ENCODE data around the gene C1orf159.
A peak's percentile ranks its signal among the peaks of the same experiment; 100 is the strongest.

C1orf159 gene

GRCh38 chr1:1136547-1137230, 20.8 kb upstream of the C1orf159 start:
- Histone ChIP-seq H2AFZ (ENCODE audit: low read depth) (no peak overlapping the region; the same call in 1 of the 2 replicates), H4K20me1 (ENCODE audit: insufficient read depth) (no peaks in the 10 kb centered on the region), H3K27me3 (ENCODE audit: insufficient read depth, low read depth) (peaks cover 39% of the 10 kb centered on the region), H3K4me3 (IDR thresholded peaks at IDR 0.05; ENCODE audit: insufficient read depth, low read depth, low read length) (no peak overlapping the region), H3K9ac (no peak overlapping the region), H3K4me2 (peak overlapping the region; percentile 45), H3K79me2 (ENCODE audit: insufficient read depth, low read depth) (no peaks in the 10 kb centered on the region), H3K4me1 (ENCODE audit: low read depth, poor library complexity, severe bottlenecking) (peaks cover 26% of the 10 kb centered on the region), H3K27ac (no peak overlapping the region), H3K36me3 (ENCODE audit: insufficient read depth) (no peaks in the 10 kb centered on the region)
- no peak for TF ChIP-seq CTCF (conservative IDR thresholded peaks at IDR 0.05; ENCODE audit: low read depth, low read length)

GRCh38 chr1:1135339-1136136, 19.6 kb upstream of the C1orf159 start:
- Histone ChIP-seq H3K27ac (no peak overlapping the region), H2AFZ (ENCODE audit: low read depth) (no peak overlapping the region), H4K20me1 (ENCODE audit: insufficient read depth) (no peaks in the 10 kb centered on the region), H3K27me3 (ENCODE audit: insufficient read depth, low read depth) (peaks cover 49% of the 10 kb centered on the region), H3K4me2 (no peak overlapping the region), H3K36me3 (ENCODE audit: insufficient read depth) (no peaks in the 10 kb centered on the region), H3K4me3 (IDR thresholded peaks at IDR 0.05; ENCODE audit: insufficient read depth, low read depth, low read length) (no peak overlapping the region), H3K79me2 (ENCODE audit: insufficient read depth, low read depth) (no peaks in the 10 kb centered on the region), H3K4me1 (ENCODE audit: low read depth, poor library complexity, severe bottlenecking) (peaks cover 26% of the 10 kb centered on the region), H3K9ac (no peak overlapping the region)
- no peak for TF ChIP-seq CTCF (conservative IDR thresholded peaks at IDR 0.05; ENCODE audit: low read depth, low read length)

- no peak overlapping the region for H3K4me2 ChIP-seq
- H3K4me1 ChIP-seq (ENCODE audit: low read depth, poor library complexity, severe bottlenecking) = peaks cover 26% of the 10 kb centered on the region
- no peaks in the 10 kb centered on the region for H3K79me2 ChIP-seq (ENCODE audit: insufficient read depth, low read depth)
- no peak overlapping the region for H2AFZ ChIP-seq (ENCODE audit: low read depth)
- no peaks in the 10 kb centered on the region for H3K36me3 ChIP-seq (ENCODE audit: insufficient read depth)
- H3K27me3 ChIP-seq (ENCODE audit: insufficient read depth, low read depth) = peaks cover 60% of the 10 kb centered on the region
- no peak overlapping the region for H3K27ac ChIP-seq
- no peaks in the 10 kb centered on the region for H4K20me1 ChIP-seq (ENCODE audit: insufficient read depth)
- no peak overlapping the region for H3K4me3 ChIP-seq (IDR thresholded peaks at IDR 0.05; ENCODE audit: insufficient read depth, low read depth, low read length)
- no peak for TF ChIP-seq CTCF (conservative IDR thresholded peaks at IDR 0.05; ENCODE audit: low read depth, low read length)
- no peak overlapping the region for H3K9ac ChIP-seq
These were observed 18.5 kb upstream of the C1orf159 start for GRCh38 chr1:1134300-1134970.

GRCh38 chr1:1132956-1133750, 17.3 kb upstream of the C1orf159 start:
- H3K4me1 ChIP-seq (ENCODE audit: low read depth, poor library complexity, severe bottlenecking) = peaks cover 19% of the 10 kb centered on the region
- no peak overlapping the region for H3K4me3 ChIP-seq (IDR thresholded peaks at IDR 0.05; ENCODE audit: insufficient read depth, low read depth, low read length)
- H3K36me3 ChIP-seq (ENCODE audit: insufficient read depth) = no peaks in the 10 kb centered on the region
- H3K27ac ChIP-seq = no peak overlapping the region
- H3K79me2 ChIP-seq (ENCODE audit: insufficient read depth, low read depth) = no peaks in the 10 kb centered on the region
- H3K27me3 ChIP-seq (ENCODE audit: insufficient read depth, low read depth) = peaks cover 68% of the 10 kb centered on the region
- no peak overlapping the region for H3K4me2 ChIP-seq
- H4K20me1 ChIP-seq (ENCODE audit: insufficient read depth) = no peaks in the 10 kb centered on the region
- no peak overlapping the region for H2AFZ ChIP-seq (ENCODE audit: low read depth)
- no peak overlapping the region for H3K9ac ChIP-seq
- no peak for TF ChIP-seq CTCF (conservative IDR thresholded peaks at IDR 0.05; ENCODE audit: low read depth, low read length)

Measured in KMS-11 (cell line).